HepG2 (cell line): ENCODE data around the gene QRFP. TPM values are rescaled to one million over a fixed set of nuclear protein-coding genes. Genes with fewer than 3 reads are reported as not detected.

Experiments used
- ATAC-seq: fragments of 200-7000 bp; cut with Tn5 transposase; 3 replicates; pipeline ENCODE4 v1.9.1; 2020; ENCODE audit warnings: mild to moderate bottlenecking, moderate library complexity
- BruUV-seq: library from RNA; stranded (reverse); fragments of 400-500 nt; replicated peaks from 2 replicates; lab custom pipeline; 2021; lab: Mats Ljungman, UMichigan
- CTCF ChIA-PET: fragments of 300-600 bp; formaldehyde crosslinking; extraction: SDS; loops from one replicate; lab custom pipeline; 2021; ENCODE audit warnings: low total read pairs, inconsistent platforms, low intra/inter-chr PET ratio; lab: Yijun Ruan, JAX
- POLR2A ChIA-PET: fragments of 350-600 bp; sonication (Branson Sonifier 250); formaldehyde crosslinking; loops from one replicate; lab custom pipeline; 2020; ENCODE audit warnings: antibody characterized with exemption, inconsistent platforms; lab: Yijun Ruan, JAX
- DNase-seq: peaks from one replicate; pipeline ENCODE4 v3.0.0-alpha.2; 2015; ENCODE audit warnings: low spot score
- FAIRE-seq: peaks from 3 replicates; lab custom pipeline; 2011; peaks lifted over from hg19 to GRCh38; lab: Jason Lieb, UNC
- H2AFZ ChIP-seq: one replicate; pipeline ENCODE4 v1.6.1; 2011; ENCODE audit warnings: low read length, inconsistent platforms
- H3K27ac ChIP-seq: fragments of 300-600 bp; 3 replicates; pipeline ENCODE4 v1.8.0; 2011; ENCODE audit warnings: mixed run types, mild to moderate bottlenecking, mixed read lengths, low read length, inconsistent platforms; ENCODE audit not compliant: insufficient read depth; ENCODE audit errors: extremely low read length
- H3K27me3 ChIP-seq, 2 experiments: fragments of 200-600 bp in 1 of 2; 2 replicates in 1 of 2; 3 replicates in 1 of 2; pipeline versions ENCODE4 v1.6.0 to v1.8.0; 2011; ENCODE audit warnings: low read length in 2 of 2, mild to moderate bottlenecking in 2 of 2, moderate library complexity in 2 of 2, inconsistent platforms in 1 of 2; ENCODE audit not compliant: insufficient read depth in 2 of 2, control insufficient read depth in 1 of 2
- H3K36me3 ChIP-seq, 2 experiments: fragments of 200-600 bp in 1 of 2; replicated peaks in 1 of 2; 2 replicates in 1 of 2; 3 replicates in 1 of 2; pipeline versions ENCODE4 v1.5.1 to v1.8.0; 2011; ENCODE audit warnings: low read length in 2 of 2, inconsistent platforms in 1 of 2; ENCODE audit not compliant: insufficient read depth in 2 of 2, control insufficient read depth in 1 of 2
- H3K4me1 ChIP-seq: 2 replicates; pipeline ENCODE4 v1.5.1; 2012; ENCODE audit warnings: low read length, inconsistent platforms; ENCODE audit not compliant: insufficient read depth
- H3K4me2 ChIP-seq: 2 replicates; pipeline ENCODE4 v1.6.0; 2011; ENCODE audit warnings: low read depth, low read length, inconsistent platforms
- H3K4me3 ChIP-seq, 3 experiments: fragments of 200-600 bp in 1 of 3; sonication (generic), shearing (Covaris generic) in 1 of 3; replicated peaks in 1 of 3; 2 replicates each; pipeline ENCODE4 v1.5.1; 2011 to 2016; ENCODE audit warnings: low read length in 3 of 3, inconsistent platforms in 2 of 3, low read depth in 2 of 3, mild to moderate bottlenecking in 2 of 3, control low read depth in 1 of 3, mixed read lengths in 1 of 3; ENCODE audit not compliant: insufficient read depth in 1 of 3
- H3K79me2 ChIP-seq: one replicate; pipeline ENCODE4 v1.6.1; 2011; ENCODE audit warnings: low read length, inconsistent platforms; ENCODE audit not compliant: insufficient read depth
- H3K9ac ChIP-seq: 2 replicates; pipeline ENCODE4 v1.6.0; 2011; ENCODE audit warnings: mild to moderate bottlenecking, low read depth, low read length, inconsistent platforms; ENCODE audit not compliant: insufficient read depth
- H3K9me3 ChIP-seq: 2 replicates; pipeline ENCODE4 v1.5.1; 2012; ENCODE audit warnings: mild to moderate bottlenecking, low read length
- H4K20me1 ChIP-seq: 2 replicates; pipeline ENCODE4 v1.6.0; 2011; ENCODE audit warnings: inconsistent platforms, mild to moderate bottlenecking, low read length, moderate library complexity; ENCODE audit not compliant: insufficient read depth
- CCAR2 ChIP-seq: fragments of 200-400 bp; formaldehyde crosslinking; optimal IDR thresholded peaks from 2 replicates; pipeline ENCODE3; 2018; ENCODE audit warnings: low read depth, mild to moderate bottlenecking, low read length, moderate library complexity
- EHMT2 ChIP-seq: fragments of 200-600 bp; sonication (generic); IDR thresholded peaks from 2 replicates; pipeline ENCODE4 v1.7.0; 2017; ENCODE audit warnings: antibody characterized with exemption, low read depth, low read length, borderline replicate concordance
- FLYWCH1 ChIP-seq: sonication (generic); formaldehyde crosslinking; IDR thresholded peaks from 2 replicates; pipeline ENCODE4 v1.8.1; 2023; ENCODE audit warnings: mild to moderate bottlenecking, missing genetic modification reagents
- HHEX ChIP-seq: IDR thresholded peaks from 2 replicates; pipeline ENCODE4 v1.6.1; 2016; ENCODE audit warnings: control low read depth
- MBD4 ChIP-seq: IDR thresholded peaks from 2 replicates; pipeline ENCODE4 v1.6.1; 2012; ENCODE audit warnings: low read length, inconsistent platforms, borderline replicate concordance
- NFATC3 ChIP-seq: sonication (generic); formaldehyde crosslinking; IDR thresholded peaks from 2 replicates; pipeline ENCODE4 v1.5.1; 2020; ENCODE audit warnings: mild to moderate bottlenecking, missing genetic modification reagents
- NR2F6 ChIP-seq, 2 experiments: IDR thresholded peaks; 2 replicates each; pipeline ENCODE4 v1.6.1; 2016; ENCODE audit warnings: antibody characterized with exemption in 1 of 2, mild to moderate bottlenecking in 1 of 2
- PHF21A ChIP-seq: sonication (generic); formaldehyde crosslinking; IDR thresholded peaks from 2 replicates; pipeline ENCODE4 v1.5.0; 2020; ENCODE audit warnings: mild to moderate bottlenecking, missing genetic modification reagents
- POLR2A ChIP-seq, 2 experiments: IDR thresholded peaks; 2 replicates each; pipeline ENCODE4 v1.6.1; 2011; ENCODE audit warnings: low read depth in 2 of 2, low read length in 2 of 2, mild to moderate bottlenecking in 1 of 2, moderate library complexity in 1 of 2; ENCODE audit not compliant: insufficient read depth in 1 of 2
- RAD21 ChIP-seq: fragments of 450-650 bp; formaldehyde crosslinking; IDR thresholded peaks from 2 replicates; pipeline ENCODE4 v1.5.0; 2020; ENCODE audit warnings: mild to moderate bottlenecking
- TP53 ChIP-seq: sonication (generic); formaldehyde crosslinking; conservative IDR thresholded peaks from 2 replicates; pipeline ENCODE4 v1.4.0; 2020; ENCODE audit warnings: missing genetic modification reagents
- ZNF24 ChIP-seq: fragments of 450-650 bp; IDR thresholded peaks from 2 replicates; pipeline ENCODE4 v1.6.1; 2017; ENCODE audit warnings: antibody characterized with exemption, mild to moderate bottlenecking
- ZNF7 ChIP-seq: IDR thresholded peaks from 2 replicates; pipeline ENCODE4 v1.6.1; 2016; ENCODE audit warnings: missing biosample characterization, missing genetic modification reagents
- ZNF749 ChIP-seq: sonication (generic); formaldehyde crosslinking; IDR thresholded peaks from 2 replicates; pipeline ENCODE4 v1.8.0; 2022; ENCODE audit warnings: mild to moderate bottlenecking, missing genetic modification reagents, moderate library complexity, borderline replicate concordance
- ZNF768 ChIP-seq: sonication (generic); formaldehyde crosslinking; IDR thresholded peaks from 2 replicates; pipeline ENCODE4 v1.4.0; 2020; ENCODE audit warnings: missing genetic modification reagents
- WGBS: methylation state at CpG from one replicate; pipeline ENCODE4 v1.1.6; 2017; ENCODE audit warnings: low lambda C conversion rate; 5-methylcytosine and 5-hydroxymethylcytosine counted together
- in situ Hi-C: cut with HindIII; loops from 2 replicates; pipeline ENCODE4 v1.10.0; 2017; ENCODE audit warnings: low pct_unique_long_range_greater_than_20kb; ENCODE audit not compliant: extremely low pct_ligation_motif_present
- intact Hi-C: fragments of 100-400 bp; cut with micrococcal nuclease; formaldehyde crosslinking; loops from one replicate; pipeline ENCODE4 v1.10.0; 2022; ENCODE audit not compliant: unreplicated experiment
- polyA plus RNA-seq, 8 experiments: library from polyadenylated mRNA; depleted of rRNA in 3 of 8; stranded (reverse) in 7 of 8; unstranded in 1 of 8; fragments of >200 nt; fragmentation: Illumina TruSeq in 4 of 8; extraction: Trizol in 4 of 8; gene quantifications; 2 replicates each; pipeline versions ENCODE4 v1.2.1 to v1.2.3, GENCODE V29; 2011 to 2016; ENCODE audit warnings: low read depth in 4 of 8, missing spikeins in 1 of 8, mixed read lengths in 1 of 8; ENCODE audit not compliant: insufficient read depth in 1 of 8
- total RNA-seq, 5 experiments: library from RNA; depleted of rRNA; stranded (reverse); fragments of >200 nt; fragmentation: Illumina TruSeq; extraction: Trizol; gene quantifications; 2 replicates each; pipeline ENCODE4 v1.2.3, GENCODE V29; 2016; ENCODE audit warnings: low read depth in 1 of 5
- TF ChIP-seq, protein P1 (sequence below): IDR thresholded peaks from 2 replicates; pipeline ENCODE4 v1.6.1; 2016; ENCODE audit warnings: missing biosample characterization, missing genetic modification reagents, low read depth
- TF ChIP-seq, protein P2 (sequence below): sonication (generic); formaldehyde crosslinking; IDR thresholded peaks from 2 replicates; pipeline ENCODE4 v1.5.0; 2020; ENCODE audit warnings: missing genetic modification reagents
- TF ChIP-seq, protein P3 (sequence below): sonication (generic); formaldehyde crosslinking; IDR thresholded peaks from 2 replicates; pipeline ENCODE4 v1.4.0; 2020; ENCODE audit warnings: mild to moderate bottlenecking, missing genetic modification reagents

QRFP gene
- total and polyA plus RNA-seq, 2 of the 13 experiments (the other 11 are each of a cell fraction or from before 2014, with no cell fraction given), result not detected

DNA sequence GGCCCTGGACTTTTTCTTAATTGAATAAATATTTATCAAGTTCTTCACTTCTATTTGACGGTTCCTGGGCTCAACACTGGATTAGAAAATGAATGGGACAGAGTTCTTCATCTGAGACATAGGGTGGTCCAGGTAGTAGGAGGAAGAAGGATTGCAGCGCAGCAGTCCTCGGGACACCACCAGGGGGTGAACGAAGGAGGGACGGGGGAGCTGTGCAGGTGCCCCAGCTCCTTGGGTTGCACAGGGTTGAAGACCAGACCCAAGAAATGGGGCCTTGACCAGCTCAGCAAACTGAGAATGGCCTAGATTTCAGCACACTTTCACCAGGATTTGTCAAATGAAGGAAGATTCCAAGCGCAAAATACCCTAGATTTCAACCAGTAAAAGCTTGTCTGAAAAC lies 32.1 kb downstream of the QRFP start:
- ChIA-PET POLR2A (no interaction called here), CTCF (interaction anchor here (1.5 to 2.3 kb wide), 3 partner anchors 94 to 163 kb away, joined by 13 to 14 read pairs (median 14); no protein-coding TSS in a partner anchor)
- peaks cover 13% of the 10 kb centered on the region for H4K20me1 ChIP-seq
- no peak overlapping the region for H3K9ac ChIP-seq
- no peak overlapping the region for H3K27ac ChIP-seq
- BruUV-seq, result no TSS peak
- TF ChIP-seq MBD4 (no peak), FLYWCH1 (CRISPR knock-in tag) (no peak), HHEX (CRISPR knock-in tag) (no peak), POLR2A (IDR thresholded peaks at IDR 0.05; ENCODE audit: insufficient read depth in 1 of 2, low read depth in 2 of 2, low read length in 2 of 2) (no peak), RAD21 (CRISPR knock-in tag) (no peak), EHMT2 (no peak), ZNF768 (CRISPR knock-in tag) (no peak), ZNF7 (CRISPR knock-in tag) (no peak), PHF21A (CRISPR knock-in tag) (no peak), TP53 (CRISPR knock-in tag) (no peak), NFATC3 (CRISPR knock-in tag) (no peak), NR2F6 (IDR thresholded peaks at IDR 0.05) (no peak), NR2F6 (CRISPR knock-in tag; IDR thresholded peaks at IDR 0.05) (no peak), ZNF24 (no peak), ZNF749 (CRISPR knock-in tag) (no peak), CCAR2 (no peak)
- TF ChIP-seq, protein P1, sequence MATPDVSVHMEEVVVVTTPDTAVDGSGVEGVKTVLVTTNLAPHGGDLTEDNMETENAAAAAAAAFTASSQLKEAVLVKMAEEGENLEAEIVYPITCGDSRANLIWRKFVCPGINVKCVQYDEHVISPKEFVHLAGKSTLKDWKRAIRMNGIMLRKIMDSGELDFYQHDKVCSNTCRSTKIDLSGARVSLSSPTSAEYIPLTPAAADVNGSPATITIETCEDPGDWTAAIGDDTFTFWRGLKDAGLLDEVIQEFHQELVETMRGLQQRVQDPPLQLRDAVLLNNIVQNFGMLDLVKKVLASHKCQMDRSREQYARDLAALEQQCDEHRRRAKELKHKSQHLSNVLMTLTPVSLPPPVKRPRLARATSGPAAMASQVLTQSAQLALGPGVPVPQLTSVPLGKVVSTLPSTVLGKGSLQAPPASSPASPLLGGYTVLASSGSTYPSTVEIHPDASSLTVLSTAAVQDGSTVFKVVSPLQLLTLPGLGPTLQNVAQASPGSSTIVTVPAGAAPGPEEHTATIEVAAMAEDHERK (CRISPR knock-in tag), result no peak
- TF ChIP-seq, protein P2, sequence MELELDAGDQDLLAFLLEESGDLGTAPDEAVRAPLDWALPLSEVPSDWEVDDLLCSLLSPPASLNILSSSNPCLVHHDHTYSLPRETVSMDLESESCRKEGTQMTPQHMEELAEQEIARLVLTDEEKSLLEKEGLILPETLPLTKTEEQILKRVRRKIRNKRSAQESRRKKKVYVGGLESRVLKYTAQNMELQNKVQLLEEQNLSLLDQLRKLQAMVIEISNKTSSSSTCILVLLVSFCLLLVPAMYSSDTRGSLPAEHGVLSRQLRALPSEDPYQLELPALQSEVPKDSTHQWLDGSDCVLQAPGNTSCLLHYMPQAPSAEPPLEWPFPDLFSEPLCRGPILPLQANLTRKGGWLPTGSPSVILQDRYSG (CRISPR knock-in tag), result no peak
- TF ChIP-seq, protein P3, sequence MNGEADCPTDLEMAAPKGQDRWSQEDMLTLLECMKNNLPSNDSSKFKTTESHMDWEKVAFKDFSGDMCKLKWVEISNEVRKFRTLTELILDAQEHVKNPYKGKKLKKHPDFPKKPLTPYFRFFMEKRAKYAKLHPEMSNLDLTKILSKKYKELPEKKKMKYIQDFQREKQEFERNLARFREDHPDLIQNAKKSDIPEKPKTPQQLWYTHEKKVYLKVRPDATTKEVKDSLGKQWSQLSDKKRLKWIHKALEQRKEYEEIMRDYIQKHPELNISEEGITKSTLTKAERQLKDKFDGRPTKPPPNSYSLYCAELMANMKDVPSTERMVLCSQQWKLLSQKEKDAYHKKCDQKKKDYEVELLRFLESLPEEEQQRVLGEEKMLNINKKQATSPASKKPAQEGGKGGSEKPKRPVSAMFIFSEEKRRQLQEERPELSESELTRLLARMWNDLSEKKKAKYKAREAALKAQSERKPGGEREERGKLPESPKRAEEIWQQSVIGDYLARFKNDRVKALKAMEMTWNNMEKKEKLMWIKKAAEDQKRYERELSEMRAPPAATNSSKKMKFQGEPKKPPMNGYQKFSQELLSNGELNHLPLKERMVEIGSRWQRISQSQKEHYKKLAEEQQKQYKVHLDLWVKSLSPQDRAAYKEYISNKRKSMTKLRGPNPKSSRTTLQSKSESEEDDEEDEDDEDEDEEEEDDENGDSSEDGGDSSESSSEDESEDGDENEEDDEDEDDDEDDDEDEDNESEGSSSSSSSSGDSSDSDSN (CRISPR knock-in tag), result no peak
- H3K36me3 ChIP-seq, result peaks cover 22 to 57% of the 10 kb centered on the region in 2 experiments
- no peak overlapping the region for H3K4me3 ChIP-seq
- WGBS, result 97% methylated on average over 6 of the region's 6 CpGs
- no peaks in the 10 kb centered on the region for H3K79me2 ChIP-seq
- no peak for ATAC-seq
- H3K4me1 ChIP-seq, result peaks cover 6% of the 10 kb centered on the region
- H3K4me2 ChIP-seq, result no peak overlapping the region
- intact Hi-C loops (no loop called here), in situ Hi-C loops (loop anchor here (5.0 kb wide), 2 partner anchors 92 to 152 kb away; no protein-coding TSS in a partner anchor)
- H2AFZ ChIP-seq, result no peak overlapping the region
- no peaks in the 10 kb centered on the region for H3K9me3 ChIP-seq
- no peaks in the 10 kb centered on the region for H3K27me3 ChIP-seq
- DNase-seq, result no peak
- no peak for FAIRE-seq
